Sigmoid colon (tissue), 7 donors: ENCODE data around the gene PGLYRP3. TPM values are rescaled to one million over a fixed set of nuclear protein-coding genes. Genes with fewer than 3 reads are reported as not detected.

Source experiments
- DNase-seq: peaks from one replicate; pipeline ENCODE4 v3.0.0-alpha.2; 2019
- H3K27ac ChIP-seq, 4 donors: fragments of 200-600 bp; sonication (generic); one replicate each; pipeline ENCODE4 v1.5.1; 2016 to 2019; ENCODE audit warnings: mild to moderate bottlenecking in 1 of 4
- H3K27me3 ChIP-seq, 3 donors: fragments of 200-600 bp; sonication (generic); one replicate each; pipeline ENCODE4 v1.5.1; 2019; ENCODE audit warnings: mild to moderate bottlenecking in 1 of 3
- H3K36me3 ChIP-seq, 4 donors: fragments of 200-600 bp; sonication (generic); one replicate each; pipeline ENCODE4 v1.5.1; 2016 to 2019
- H3K4me1 ChIP-seq, 4 donors: fragments of 200-600 bp; sonication (generic); one replicate each; pipeline ENCODE4 v1.5.1; 2017 to 2019
- H3K4me3 ChIP-seq, 4 donors: fragments of 200-600 bp; sonication (generic); one replicate each; pipeline ENCODE4 v1.5.1; 2017 to 2019; ENCODE audit warnings: mild to moderate bottlenecking in 2 of 4, moderate library complexity in 1 of 4
- H3K9me3 ChIP-seq, 4 donors: fragments of 200-600 bp in 3 of 4; sonication (generic) in 3 of 4; one replicate each; pipeline versions ENCODE4 v1.5.1 to v1.6.1; 2013 to 2019
- EP300 ChIP-seq, 4 donors: sonication (generic); formaldehyde crosslinking; IDR thresholded peaks; one replicate each; pipeline ENCODE4 v1.6.1; 2017; ENCODE audit warnings: antibody characterized with exemption in 4 of 4
- POLR2A ChIP-seq, 2 donors: fragments of 450-650 bp; IDR thresholded peaks; one replicate each; pipeline ENCODE4 v1.6.1; 2016; ENCODE audit warnings: antibody characterized with exemption in 2 of 2, mild to moderate bottlenecking in 2 of 2, moderate library complexity in 2 of 2
- POLR2AphosphoS5 ChIP-seq, 4 donors: sonication (generic); formaldehyde crosslinking; IDR thresholded peaks; one replicate each; pipeline ENCODE4 v1.6.1; 2017; ENCODE audit warnings: antibody characterized with exemption in 4 of 4
- WGBS, 2 donors: extraction: QIAGEN DNeasy Blood & Tissue Kit; methylation state at CpG; one replicate each; pipeline ENCODE4 v1.1.7; 2013; 5-methylcytosine and 5-hydroxymethylcytosine counted together
- intact Hi-C: fragments of 100-400 bp; cut with DNase I; formaldehyde crosslinking; loops from one replicate; pipeline ENCODE4 v1.15.1; 2023
- polyA plus RNA-seq, 3 donors: library from polyadenylated mRNA; stranded (reverse); fragments of 200-250 nt; gene quantifications; one replicate each; pipeline ENCODE4 v1.2.3, GENCODE V29; 2013
- total RNA-seq, 4 donors: library from RNA; depleted of rRNA; stranded (reverse); fragments of >200 nt; gene quantifications; one replicate each; pipeline ENCODE4 v1.1.0, GENCODE V29; 2016
- TF ChIP-seq, protein P1 (sequence below), 4 experiments: fragments of 450-650 bp in 3 of 4; fragments of 200-600 bp in 1 of 4; IDR thresholded peaks; one replicate each; pipeline ENCODE4 v1.5.1; 2016 to 2019; ENCODE audit warnings: antibody characterized with exemption in 4 of 4, mild to moderate bottlenecking in 3 of 4, moderate library complexity in 2 of 4
- donor health status: healthy with polysubstance abuse.
- donor health status: Bipolar disorder and iron deficiency.
- donor health status: healthy.

PGLYRP3 gene
- total and polyA plus RNA-seq, 7 donors, result 0.16 TPM; not detected in 6

GRCh38 chr1:153345187-153346076 lies 32.7 kb upstream of the PGLYRP3 start:
- intact Hi-C loops, result no loop called here
- H3K36me3 ChIP-seq, result no peaks in the 10 kb centered on the region
- peaks cover 0 to 20% (median 0%) of the 10 kb centered on the region in 3 donors for H3K27me3 ChIP-seq
- 76 to 85% methylated on average over 14 of the region's 14 CpGs for WGBS, 2 donors
- H3K9me3 ChIP-seq, result no peaks in the 10 kb centered on the region
- no peak for DNase-seq
- no peak overlapping the region for H3K4me3 ChIP-seq
- H3K4me1 ChIP-seq, result no peaks in the 10 kb centered on the region
- TF ChIP-seq EP300 (IDR thresholded peaks at IDR 0.05) (no peak), POLR2A (IDR thresholded peaks at IDR 0.05) (no peak), POLR2AphosphoS5 (IDR thresholded peaks at IDR 0.05) (no peak)
- TF ChIP-seq, protein P1, sequence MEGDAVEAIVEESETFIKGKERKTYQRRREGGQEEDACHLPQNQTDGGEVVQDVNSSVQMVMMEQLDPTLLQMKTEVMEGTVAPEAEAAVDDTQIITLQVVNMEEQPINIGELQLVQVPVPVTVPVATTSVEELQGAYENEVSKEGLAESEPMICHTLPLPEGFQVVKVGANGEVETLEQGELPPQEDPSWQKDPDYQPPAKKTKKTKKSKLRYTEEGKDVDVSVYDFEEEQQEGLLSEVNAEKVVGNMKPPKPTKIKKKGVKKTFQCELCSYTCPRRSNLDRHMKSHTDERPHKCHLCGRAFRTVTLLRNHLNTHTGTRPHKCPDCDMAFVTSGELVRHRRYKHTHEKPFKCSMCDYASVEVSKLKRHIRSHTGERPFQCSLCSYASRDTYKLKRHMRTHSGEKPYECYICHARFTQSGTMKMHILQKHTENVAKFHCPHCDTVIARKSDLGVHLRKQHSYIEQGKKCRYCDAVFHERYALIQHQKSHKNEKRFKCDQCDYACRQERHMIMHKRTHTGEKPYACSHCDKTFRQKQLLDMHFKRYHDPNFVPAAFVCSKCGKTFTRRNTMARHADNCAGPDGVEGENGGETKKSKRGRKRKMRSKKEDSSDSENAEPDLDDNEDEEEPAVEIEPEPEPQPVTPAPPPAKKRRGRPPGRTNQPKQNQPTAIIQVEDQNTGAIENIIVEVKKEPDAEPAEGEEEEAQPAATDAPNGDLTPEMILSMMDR (IDR thresholded peaks at IDR 0.05), result no peak
- no peak overlapping the region for H3K27ac ChIP-seq

- Histone ChIP-seq H3K36me3 (no peaks in the 10 kb centered on the region), H3K4me3 (no peak overlapping the region), H3K9me3 (no peaks in the 10 kb centered on the region), H3K4me1 (no peaks in the 10 kb centered on the region), H3K27me3 (peaks cover 0 to 14% (median 0%) of the 10 kb centered on the region in 3 donors), H3K27ac (no peak overlapping the region)
- intact Hi-C loops, result no loop called here
- DNase-seq, result no peak
- TF ChIP-seq POLR2A (IDR thresholded peaks at IDR 0.05), result no peak
- no peak for TF ChIP-seq EP300 (IDR thresholded peaks at IDR 0.05)
- no peak for TF ChIP-seq POLR2AphosphoS5 (IDR thresholded peaks at IDR 0.05)
- TF ChIP-seq, protein P1 (IDR thresholded peaks at IDR 0.05), result no peak
- 34 to 39% methylated on average over 3 of the region's 3 CpGs for WGBS, 2 donors
Measured at GRCh38 chr1:153344718-153345025, 31.9 kb upstream of the PGLYRP3 start.

GRCh38 chr1:153343811-153344717 lies 31.3 kb upstream of the PGLYRP3 start:
- Histone ChIP-seq H3K27ac (no peak overlapping the region), H3K27me3 (peaks cover 0 to 8% (median 0%) of the 10 kb centered on the region in 3 donors), H3K4me3 (no peak overlapping the region), H3K9me3 (no peaks in the 10 kb centered on the region), H3K4me1 (no peaks in the 10 kb centered on the region), H3K36me3 (no peaks in the 10 kb centered on the region)
- no peak for DNase-seq
- WGBS, 2 donors, result 42 to 48% methylated on average over 9 of the region's 9 CpGs
- TF ChIP-seq POLR2A (IDR thresholded peaks at IDR 0.05) (no peak), POLR2AphosphoS5 (IDR thresholded peaks at IDR 0.05) (no peak), EP300 (IDR thresholded peaks at IDR 0.05) (no peak)
- TF ChIP-seq, protein P1 (IDR thresholded peaks at IDR 0.05), result no peak
- intact Hi-C loops, result no loop called here

DNA sequence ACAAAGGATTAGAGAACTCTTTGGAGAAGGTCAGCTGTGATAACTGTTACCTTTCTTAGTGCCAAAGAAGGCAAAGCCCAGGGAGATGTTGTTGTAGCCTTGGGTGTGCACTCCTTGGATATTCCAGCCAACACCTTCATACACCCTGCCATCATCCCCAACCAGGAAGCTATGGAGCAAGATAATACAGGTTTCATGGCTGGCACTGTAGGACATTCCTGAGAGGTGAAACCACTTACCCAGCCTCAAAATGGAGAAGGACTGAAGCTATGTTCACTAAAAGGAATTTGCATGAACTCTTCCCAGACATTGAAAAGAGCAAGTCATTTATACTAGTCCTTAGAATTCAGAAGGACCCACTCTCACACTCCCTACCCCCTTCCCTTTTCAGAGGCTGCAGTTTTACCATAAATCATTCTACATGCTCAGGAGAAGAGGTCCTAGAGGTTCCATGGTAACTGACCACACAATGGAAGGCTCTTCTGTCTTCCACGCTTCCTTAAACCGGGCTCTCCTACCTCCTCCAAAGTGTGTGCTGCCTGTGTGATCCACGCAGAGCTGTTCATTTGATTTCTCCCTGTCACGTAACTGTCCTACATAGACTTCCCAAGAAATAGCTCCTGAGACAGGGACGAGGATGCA lies 30.4 kb upstream of the PGLYRP3 start:
- Histone ChIP-seq H3K27me3 (peaks cover 0 to 6% (median 0%) of the 10 kb centered on the region in 3 donors), H3K4me1 (no peaks in the 10 kb centered on the region), H3K36me3 (no peaks in the 10 kb centered on the region), H3K27ac (no peak overlapping the region), H3K9me3 (no peaks in the 10 kb centered on the region), H3K4me3 (no peak overlapping the region)
- no peak for DNase-seq
- intact Hi-C loops, result no loop called here
- 31 to 39% methylated on average over 5 of the region's 5 CpGs for WGBS, 2 donors
- TF ChIP-seq POLR2A (IDR thresholded peaks at IDR 0.05) (no peak), EP300 (IDR thresholded peaks at IDR 0.05) (no peak), POLR2AphosphoS5 (IDR thresholded peaks at IDR 0.05) (no peak)
- TF ChIP-seq, protein P1 (IDR thresholded peaks at IDR 0.05), result no peak
